HG03064 (cell line): ENCODE results near the gene NFKBIA.
"Not testable (repeated sequence)": the region's sequence is repeated elsewhere in the genome, so short reads cannot be mapped to it uniquely, and the experiment has no call there.

Source experiments
- ATAC-seq: cut with Tn5 transposase; IDR thresholded peaks from one replicate; pipeline ENCODE4 v1.9.1; 2021; ENCODE audit warnings: low read depth; ENCODE audit not compliant: unreplicated experiment

The NFKBIA gene

DNA sequence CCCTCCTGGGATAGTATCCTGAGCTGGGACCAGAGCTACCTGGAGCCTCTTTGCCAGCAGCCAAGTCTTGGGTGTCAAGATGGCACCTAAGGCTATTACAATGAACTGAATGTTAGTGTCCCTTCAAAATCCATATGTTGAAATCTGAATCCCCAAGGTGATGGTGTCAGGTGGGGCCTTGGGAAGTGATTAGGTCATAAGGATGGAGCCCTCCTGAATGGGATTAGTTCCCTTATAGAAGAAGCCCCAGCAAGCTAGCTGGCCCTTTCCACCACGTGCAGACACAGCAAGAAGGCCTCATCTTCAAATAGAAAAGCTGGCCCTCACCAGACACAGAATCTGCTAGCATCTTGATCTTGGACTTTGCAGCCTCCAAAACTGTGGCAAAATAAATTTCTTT, 12.4 kb downstream of the NFKBIA start:
- no peak for ATAC-seq

DNA sequence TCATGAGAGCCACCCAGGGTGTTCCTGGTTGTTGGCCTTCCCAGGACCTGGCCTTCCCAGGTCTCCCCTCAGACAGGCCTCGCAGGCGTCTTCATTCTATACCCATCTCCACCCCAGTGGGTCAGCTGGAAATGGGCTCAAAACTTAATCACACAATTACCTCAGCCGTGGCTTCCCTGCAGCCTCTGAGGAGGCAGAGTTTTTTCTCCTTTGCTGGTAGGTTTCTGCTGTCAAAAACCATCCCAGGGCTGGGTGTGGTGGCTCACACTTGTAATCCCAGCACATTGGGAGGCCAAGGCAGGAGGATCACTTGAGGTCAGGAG, 13.2 kb downstream of the NFKBIA start:
- no peak for ATAC-seq

DNA sequence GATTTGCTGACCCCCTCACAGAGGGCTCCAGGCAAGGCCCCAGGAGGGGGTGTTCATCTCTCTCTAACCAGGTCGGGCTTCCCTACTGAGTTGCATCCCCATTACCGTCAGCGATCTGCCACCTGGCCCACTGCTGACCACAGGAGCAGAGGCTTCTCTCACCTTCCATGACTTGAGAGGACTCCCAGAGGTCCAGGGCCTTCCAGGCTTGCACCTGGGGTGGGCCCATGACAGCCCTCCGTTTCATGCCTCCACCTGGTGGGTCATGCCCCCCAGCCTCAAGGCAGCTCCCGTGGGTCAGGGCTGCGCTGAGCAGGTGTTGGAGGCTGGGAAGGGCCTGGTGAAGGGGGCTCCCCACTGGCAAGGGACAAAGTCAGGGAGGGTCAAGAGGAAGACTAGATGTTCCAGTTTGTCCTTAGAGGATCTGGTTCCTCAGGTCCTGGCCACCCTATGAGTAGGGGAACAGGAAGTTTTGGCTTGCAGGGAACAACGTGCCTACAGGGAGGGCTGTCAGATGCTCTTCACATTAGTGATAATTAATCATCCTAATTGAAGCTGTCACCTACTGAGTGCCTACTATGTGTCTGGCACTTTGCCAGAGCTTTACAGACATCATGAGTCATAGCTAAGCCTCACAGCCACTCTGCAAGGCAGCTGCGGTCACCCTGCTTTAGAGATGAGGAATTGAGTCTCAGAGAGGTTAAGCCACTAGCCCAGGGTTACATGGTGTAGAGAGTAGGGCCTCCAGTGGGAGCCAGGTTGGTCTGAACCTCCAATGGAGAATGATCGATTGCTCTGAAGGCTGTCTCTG, 13.8 kb downstream of the NFKBIA start:
- no peak for ATAC-seq

DNA sequence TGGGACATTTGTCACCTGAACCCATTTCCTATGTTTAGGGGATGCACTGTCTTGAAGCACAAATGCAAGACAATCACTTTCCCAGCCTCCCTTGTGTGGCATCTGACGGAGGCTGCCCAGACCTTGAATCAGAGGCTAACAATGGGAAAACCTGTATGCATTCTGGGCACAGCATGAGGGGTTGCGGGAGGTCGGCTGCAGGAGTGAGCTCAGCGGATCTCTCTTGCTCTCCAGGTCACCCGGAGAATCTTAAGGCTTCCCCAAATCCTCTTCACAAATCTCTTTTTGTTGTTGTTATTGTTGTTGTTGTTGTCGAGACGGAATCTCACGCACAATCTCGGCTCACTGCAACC, 15.3 kb downstream of the NFKBIA start:
- no peak for ATAC-seq

DNA sequence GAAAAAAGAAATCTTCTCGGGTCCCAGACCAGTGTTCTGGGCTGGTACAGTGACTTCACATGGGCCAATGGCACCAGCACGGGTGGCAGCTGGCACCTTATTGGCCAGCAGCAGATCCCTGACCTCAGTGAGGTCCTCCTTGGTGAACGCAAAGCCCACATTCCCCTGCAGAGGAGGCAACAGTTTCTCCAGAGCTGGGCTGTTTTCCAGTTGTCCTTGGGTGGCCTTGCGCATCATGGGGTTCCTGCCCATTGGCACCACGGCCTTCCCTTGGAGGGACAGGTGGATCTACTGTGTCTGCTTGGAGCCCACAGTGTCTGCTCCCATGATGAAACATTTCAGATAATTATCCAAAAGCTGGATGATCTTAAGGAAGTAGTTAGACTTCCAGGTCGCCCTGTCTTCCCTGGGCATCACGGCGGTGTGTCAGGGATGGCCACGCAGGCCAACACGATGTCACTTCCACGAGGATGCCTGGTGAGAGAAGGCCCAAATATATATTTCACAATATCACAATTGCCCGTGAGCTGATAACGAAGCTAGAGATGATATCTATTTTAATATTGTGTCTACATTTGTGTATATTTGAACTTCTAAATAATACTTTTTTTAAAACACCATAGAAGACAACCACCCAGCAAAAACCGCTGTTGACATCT, 15.8 kb downstream of the NFKBIA start:
- ATAC-seq = no peak

DNA sequence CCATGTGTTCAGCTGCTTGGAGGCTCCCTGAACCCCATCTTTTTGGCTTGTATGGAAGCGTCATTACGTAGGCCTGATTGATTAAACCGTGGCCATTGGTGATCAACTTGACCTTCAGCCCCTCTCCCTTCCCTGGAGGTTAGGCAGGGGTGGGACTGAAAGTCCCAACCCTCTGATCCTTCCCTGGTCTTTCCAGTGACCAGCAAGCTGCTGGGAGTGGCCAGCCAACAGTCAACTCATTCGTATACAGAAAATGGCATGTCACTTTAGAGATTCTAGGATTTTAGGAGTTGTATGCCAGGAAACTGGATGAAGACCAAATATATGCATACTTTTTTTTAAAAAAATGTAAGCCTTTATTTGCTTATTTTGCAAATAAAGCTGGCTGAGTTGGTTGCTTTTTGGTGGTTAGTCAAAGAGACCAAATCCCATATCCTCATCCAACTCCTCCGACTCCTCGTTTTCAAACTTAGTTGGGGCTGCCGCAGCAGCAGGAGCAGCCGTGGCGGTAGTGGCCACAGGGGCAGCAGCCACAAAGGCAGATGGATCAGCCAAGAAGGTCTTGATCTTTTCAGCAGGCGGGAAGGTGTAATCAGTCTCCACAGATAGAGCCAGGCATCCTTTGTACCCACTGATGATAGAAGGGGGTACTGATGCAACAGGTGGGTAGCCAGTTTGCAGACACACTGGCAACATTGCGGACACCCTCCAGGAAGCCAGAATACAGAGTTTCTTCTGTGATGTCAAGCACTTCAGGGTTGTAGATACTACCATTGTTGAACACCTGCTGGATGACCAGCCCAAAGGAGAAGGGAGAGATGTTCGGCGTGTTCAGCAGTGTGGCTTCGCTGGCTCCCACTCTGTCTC, 16.6 kb downstream of the NFKBIA start:
- no peak for ATAC-seq

DNA sequence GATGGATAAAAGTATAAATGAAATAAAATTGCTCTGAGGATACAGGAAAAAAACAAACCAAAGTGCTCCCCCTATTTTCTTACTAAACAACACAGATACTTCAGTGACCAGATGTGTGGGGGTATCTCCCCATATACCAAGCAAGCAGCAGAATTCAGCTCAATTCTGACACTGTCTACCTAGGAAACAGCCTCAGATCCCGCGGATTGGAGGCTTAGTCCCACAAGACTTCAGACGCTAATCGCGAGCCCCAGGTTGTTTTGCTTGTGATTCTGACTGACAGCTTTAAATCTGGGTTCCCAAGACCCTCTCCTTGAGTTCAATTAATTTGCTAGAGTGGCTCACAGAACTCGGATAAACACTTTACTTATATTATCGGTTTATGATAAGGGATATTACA, 17.3 kb downstream of the NFKBIA start:
- ATAC-seq = no peak

DNA sequence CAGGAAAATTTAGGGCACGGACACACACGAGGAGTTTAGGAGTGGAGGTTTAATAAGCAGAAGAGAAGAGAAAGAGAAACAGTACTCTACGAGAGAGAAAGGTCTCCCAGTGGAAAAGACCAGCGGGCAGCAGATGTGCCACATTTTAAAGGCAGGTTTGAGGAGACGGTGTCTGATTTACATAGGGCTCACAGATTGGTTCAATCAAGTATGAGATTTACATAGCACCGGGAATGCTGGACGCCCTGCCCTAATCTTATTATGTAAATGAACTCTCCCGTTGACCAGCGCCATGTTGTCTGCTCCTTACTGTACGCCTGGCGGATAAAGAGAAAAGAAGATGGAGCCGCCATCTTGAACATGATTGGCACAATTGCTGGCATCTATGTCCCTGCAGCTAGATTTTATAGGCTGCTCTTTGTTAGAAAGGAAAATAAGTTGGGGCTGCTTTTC, 17.9 kb downstream of the NFKBIA start:
- ATAC-seq = no peak

DNA sequence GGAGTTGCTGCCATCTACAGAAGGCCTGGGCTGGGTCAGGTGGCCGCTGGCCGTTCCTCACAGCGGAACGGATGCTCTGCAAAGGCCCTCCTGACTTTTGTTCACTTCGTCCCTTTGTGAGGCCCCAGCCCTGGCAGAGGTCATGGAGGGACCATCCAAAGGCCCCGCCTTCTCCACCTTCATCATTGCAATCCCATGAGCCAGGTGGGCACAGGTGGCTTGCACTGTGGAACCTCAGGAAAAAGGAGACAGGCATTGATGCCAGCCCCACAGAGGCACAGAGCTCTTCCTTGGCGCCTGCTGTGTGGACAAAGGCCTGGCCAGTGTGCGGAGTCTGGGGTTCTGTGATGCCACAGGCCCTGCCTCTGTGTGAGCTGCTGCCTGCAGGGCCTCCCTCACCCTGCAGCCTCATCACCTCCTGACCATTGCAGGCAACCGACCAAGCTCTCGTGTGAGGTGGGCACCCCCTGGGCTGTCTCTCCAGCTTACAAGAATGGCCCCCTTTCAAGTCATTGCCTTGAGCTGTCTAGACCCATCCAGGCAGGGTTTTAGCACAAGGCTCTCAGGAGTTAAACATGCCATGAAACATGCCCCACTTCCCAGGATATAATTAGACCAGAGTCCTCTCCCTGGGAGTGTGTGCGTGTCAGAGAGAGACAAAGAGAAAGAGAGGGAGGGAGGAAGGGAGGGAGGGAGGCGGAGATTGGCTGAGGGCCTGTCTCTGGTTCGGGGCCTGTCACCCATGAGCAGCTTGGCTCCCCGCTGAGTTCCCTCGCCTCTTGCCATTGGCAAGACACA, 19.3 kb downstream of the NFKBIA start:
- ATAC-seq = no peak

DNA sequence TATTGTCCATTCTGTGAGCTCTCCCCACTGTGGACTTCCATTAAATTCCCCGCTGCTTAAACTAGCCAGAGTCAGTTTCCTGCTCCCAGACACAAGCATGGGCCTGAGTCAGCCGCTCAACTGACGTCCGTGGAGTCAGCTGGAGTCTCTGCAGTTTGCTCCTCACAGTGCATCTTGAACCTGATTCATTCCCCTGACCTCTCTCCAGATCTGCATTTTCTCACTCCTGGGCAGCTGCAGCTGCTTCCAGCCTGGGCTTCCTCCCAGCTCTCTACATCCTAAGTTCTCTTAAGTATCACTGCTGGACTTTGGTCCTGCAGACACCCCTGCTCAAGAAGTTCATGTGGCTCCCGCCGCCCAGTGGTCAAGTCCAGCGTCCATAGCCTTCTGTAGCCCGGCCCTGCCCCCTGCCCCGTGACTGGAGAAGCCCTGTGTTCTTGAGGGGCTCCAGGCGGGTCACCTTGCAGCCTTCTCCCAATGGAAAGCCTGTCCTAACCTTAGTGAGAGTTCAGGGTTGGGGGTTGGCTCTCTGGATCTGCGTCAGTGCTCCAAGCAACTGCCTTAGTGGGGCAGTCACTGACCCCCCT, 20.0 kb downstream of the NFKBIA start:
- no peak for ATAC-seq

DNA sequence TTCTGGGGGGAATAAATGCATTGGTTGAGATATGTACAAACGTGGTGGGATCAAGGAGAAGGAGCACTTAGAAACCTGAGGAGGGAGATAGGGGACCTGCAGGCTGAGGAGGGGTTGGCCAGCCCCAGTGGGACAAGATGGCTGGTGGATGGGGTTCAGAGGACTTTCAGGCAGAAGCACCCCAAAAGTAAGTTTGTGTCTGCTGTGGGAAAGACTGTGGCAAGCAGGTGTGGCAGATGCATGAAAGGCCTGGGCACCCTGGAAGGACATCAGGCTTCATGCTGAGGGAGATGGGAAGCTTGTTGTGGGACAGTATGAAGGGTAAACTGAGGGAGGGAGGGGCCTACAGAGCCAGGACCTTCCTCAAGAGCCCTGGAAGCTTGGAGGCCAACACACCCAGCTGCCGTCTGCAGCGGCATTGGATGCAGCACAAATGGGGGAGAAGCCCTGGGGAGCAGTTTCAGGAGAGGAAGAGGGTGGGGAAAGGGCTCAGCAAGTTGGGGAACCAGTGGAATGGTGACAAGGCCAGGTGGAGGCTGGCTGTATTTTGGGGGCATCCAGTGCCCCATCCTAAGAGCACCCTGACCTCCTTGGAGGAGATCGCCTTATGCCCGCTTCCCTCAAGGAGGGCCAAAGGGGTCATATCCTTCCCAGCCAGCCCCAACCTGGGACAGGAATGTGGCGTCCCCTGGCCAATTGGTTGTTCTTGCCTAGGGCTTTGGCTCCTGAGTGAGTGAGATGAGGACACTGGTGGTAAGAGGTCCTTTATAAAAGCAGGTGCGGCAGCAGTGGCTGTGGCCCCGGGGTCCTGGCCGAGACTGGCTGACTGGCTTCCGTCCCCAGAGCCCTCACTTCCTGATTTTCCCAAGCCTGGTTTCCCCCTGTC, 20.7 kb downstream of the NFKBIA start:
- no peak for ATAC-seq

DNA sequence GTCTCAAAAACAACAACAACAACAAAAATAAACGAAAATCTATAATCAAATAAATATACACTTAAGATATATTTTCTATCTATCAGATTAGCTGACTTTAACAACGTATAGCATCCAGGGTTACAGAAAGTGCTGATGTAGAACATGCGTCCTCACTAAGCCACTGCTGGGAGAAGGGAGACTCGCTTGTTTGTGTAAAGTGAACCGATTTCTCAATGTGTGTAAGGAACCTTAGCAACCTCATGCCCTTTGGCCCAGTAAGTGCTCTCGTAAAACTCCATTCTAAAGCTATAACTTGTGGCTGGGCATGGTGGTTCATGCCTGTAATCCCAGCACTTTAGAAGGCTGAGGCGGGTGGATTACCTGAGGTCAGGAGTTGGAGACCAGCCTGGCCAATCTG, 23.8 kb downstream of the NFKBIA start:
- ATAC-seq = no peak

DNA sequence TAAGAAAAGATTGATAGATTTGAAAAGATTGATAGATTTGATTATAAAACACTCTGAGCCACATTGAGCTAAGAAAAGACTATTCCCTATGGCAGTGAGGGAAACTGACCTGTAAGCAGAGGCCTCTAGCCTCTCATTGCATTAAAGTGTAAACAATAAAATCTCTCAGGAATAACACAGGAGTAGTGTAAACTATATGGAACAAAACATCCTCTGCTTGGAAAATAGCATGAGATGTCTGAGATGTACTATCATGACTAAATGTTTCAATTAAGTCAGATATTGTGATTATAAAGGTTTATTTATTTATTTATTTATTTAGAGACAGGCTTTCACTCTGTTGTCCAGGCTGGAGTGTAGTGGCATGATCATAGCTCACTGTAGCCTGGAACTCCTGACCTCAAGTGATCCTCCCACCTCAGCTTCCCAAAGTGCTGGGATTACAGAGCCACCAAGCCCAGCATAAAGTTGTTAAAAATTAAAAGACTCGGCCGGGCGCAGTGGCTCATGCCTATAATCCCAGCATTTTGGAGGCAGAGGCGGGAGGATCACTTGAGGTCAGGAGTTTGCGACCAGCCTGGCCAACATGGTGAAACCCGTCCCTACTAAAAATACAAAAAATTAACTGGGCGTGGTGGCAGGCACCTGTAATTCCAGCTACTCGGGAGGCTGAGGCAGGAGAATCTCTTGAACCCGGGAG, 25.2 kb downstream of the NFKBIA start:
- not testable (repeated sequence) for ATAC-seq

DNA sequence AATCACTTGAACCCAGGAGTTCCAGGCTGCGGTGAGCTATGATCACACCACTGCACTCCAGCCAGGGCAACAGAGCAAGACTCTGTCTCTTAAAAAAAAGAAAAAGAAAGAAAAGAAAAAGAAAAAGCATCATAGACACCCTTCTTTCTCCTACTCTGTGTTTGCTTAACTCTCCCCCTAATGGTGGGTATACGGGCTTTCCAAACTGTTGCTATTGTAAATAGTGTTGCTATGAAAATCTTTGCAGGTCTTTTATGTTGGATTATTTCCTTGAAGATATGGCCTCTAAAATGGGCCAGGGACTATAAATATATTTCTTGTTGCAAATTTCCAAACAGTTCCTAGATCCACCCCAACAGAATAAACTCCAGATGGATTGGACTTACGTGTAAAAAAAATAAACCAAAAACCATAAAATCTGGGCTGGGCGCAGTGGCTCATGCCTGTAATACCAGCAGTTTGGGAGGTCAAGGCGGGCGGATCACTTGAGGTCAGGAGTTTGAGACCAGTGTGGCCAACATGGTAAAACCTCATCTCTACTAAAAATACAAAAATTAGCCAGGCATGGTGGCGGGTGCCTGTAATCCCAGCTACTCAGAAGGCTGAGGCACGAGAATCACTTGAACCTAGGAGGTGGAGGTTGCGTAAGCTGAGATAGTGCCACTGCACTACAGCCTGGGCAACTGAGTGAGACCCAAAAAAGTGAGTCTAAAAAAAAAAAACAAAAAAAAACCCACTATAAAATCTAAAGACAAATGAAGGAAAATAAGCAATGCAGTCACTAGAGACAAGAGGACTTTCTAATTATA, 25.9 kb downstream of the NFKBIA start:
- no peak for ATAC-seq

DNA sequence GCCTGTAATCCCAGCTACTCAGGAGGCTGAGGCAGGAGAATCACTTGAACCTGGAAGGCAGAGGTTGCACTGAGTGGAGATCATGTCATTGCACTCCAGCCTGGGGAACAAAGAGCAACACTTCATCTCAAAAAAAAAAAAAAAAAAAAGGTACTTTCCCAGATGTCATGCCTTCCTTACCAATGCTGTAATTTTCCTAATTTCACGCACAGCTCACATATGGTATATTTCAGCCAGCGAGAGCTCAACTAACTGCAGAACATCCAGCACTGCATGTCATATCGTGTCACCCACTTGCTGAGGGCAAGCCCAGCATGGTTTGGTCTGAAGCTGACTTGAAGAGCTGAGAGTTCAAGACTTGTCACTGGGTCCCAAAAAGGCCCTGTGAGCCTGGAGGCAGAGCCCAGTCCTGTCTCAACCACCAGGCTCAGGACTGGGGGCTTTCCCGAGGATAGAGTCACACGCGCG, 29.0 kb downstream of the NFKBIA start:
- ATAC-seq = no peak

DNA sequence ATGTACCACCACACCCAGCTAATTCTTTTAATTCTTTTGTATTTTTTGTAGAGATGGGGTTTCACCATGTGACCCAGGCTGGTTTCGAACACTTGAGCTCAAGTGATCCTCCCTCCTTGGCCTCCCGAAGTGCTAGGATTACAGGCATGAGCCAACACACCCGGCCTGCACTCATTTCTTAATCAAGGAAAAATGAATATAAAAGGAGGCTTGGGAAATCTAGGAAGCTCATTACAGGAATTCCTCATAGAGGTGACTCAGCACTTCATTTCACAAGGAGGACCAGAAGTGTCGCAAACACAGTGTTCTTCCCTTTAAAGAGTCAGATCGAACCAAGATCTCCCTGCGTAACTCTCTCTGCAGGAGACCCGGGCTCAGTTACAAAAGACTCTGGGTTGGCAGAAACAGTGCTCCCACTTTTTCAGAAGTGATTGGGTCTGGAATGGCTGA, 30.3 kb downstream of the NFKBIA start:
- ATAC-seq = no peak

DNA sequence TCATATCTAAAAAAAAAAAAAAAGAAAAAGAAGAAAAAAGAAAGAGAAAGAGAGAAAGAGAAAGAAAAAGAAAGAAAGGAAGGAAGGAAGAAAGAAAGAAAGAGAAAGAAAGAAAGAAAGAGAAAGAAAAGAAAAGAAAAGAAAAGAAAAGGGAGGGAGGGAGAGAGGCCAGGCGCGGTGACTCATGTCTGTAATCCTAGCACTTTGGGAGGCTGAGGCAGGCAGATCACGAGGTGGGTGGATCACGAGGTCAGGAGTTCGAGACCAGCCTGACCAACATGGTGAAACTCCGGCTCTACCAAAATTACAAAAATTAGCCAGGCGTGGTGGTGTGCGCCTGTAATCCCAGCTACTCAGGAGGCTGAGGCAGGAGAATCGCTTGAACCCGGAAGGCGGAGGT, 31.3 kb downstream of the NFKBIA start:
- ATAC-seq = not testable (repeated sequence)

DNA sequence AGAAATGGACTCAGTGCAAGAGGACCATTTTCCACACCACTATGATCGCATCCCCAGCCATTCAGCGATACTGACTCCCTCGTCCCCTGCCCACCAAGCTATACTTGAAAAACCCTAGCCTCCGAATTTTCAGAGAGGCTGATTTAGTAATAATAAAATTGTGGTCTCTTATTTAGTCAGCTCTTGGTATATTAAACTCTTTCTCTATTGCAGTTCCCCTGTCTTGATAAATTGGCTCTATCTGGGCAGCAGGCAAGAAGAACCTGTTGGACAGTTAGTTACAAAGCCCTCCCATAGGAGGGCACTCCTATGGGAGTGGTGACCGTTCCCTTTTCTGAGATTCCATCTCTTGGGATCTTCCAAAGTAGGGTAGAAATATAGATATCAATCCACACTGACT, 33.6 kb downstream of the NFKBIA start:
- no peak for ATAC-seq
